ENCODE results near the gene COL6A3.
A peak's percentile ranks its signal among the peaks of the same experiment; 100 is the strongest.

COL6A3 gene

GRCh38 chr2:237441605-237442274 lies 27.8 kb upstream of the COL6A3 start:
- peak in 1 of 2 donors; percentile 11 for DNase-seq

- no peak for DNase-seq
Measured at GRCh38 chr2:237440819-237441281, 26.9 kb upstream of the COL6A3 start.

- DNase-seq = no peak
Measured at GRCh38 chr2:237438080-237438940, 24.3 kb upstream of the COL6A3 start.

- DNase-seq = no peak
Measured at GRCh38 chr2:237437566-237437965, 23.6 kb upstream of the COL6A3 start.

- DNase-seq = no peak
Measured at GRCh38 chr2:237435844-237436587, 22.1 kb upstream of the COL6A3 start.

- DNase-seq = peak in 1 of 2 donors; percentile 25
Measured at GRCh38 chr2:237434866-237435311, 20.9 kb upstream of the COL6A3 start.

- DNase-seq = no peak
Measured at GRCh38 chr2:237433920-237434676, 20.1 kb upstream of the COL6A3 start.

- DNase-seq = no peak
Measured at GRCh38 chr2:237432484-237433092, 18.6 kb upstream of the COL6A3 start.

GRCh38 chr2:237431837-237432236 lies 17.9 kb upstream of the COL6A3 start:
- DNase-seq = no peak

- DNase-seq = no peak
Measured at GRCh38 chr2:237431372-237431771, 17.4 kb upstream of the COL6A3 start.

GRCh38 chr2:237430861-237431260 lies 16.9 kb upstream of the COL6A3 start:
- no peak for DNase-seq

- DNase-seq = no peak
Measured at GRCh38 chr2:237429753-237430152, 15.8 kb upstream of the COL6A3 start.

GRCh38 chr2:237427769-237428506 lies 14.0 kb upstream of the COL6A3 start:
- no peak for DNase-seq

GRCh38 chr2:237426517-237426916 lies 12.6 kb upstream of the COL6A3 start:
- no peak for DNase-seq

- DNase-seq = no peak
Measured at GRCh38 chr2:237425320-237425719, 11.4 kb upstream of the COL6A3 start.

GRCh38 chr2:237424544-237424943 lies 10.6 kb upstream of the COL6A3 start:
- no peak for DNase-seq

GRCh38 chr2:237423891-237424290 lies 9.9 kb upstream of the COL6A3 start:
- no peak for DNase-seq

- no peak for DNase-seq
Measured at GRCh38 chr2:237422309-237422708, 8.3 kb upstream of the COL6A3 start.

GRCh38 chr2:237421542-237422116 lies 7.7 kb upstream of the COL6A3 start:
- DNase-seq = peak; percentile 31 to 42

GRCh38 chr2:237418300-237418699 lies 4.3 kb upstream of the COL6A3 start:
- no peak for DNase-seq
